ENCODE results near the gene FRMD7.
"Not testable (repeated sequence)": the region's sequence is repeated elsewhere in the genome, so short reads cannot be mapped to it uniquely, and the experiment has no call there.

Gene FRMD7

GRCh38 chrX:132115792-132116191 lies 12.0 kb downstream of the FRMD7 start:
- no peak for TF ChIP-seq ZNF274 (IDR thresholded peaks at IDR 0.05; ENCODE audit: low read depth, low read length)
- H3K4me3 ChIP-seq (ENCODE audit: low read length): no peak overlapping the region

GRCh38 chrX:132114607-132115006 lies 13.2 kb downstream of the FRMD7 start:
- H3K4me3 ChIP-seq (ENCODE audit: low read length): no peak overlapping the region
- TF ChIP-seq ZNF274 (IDR thresholded peaks at IDR 0.05; ENCODE audit: low read depth, low read length): no peak

- H3K4me3 ChIP-seq (ENCODE audit: low read length): no peak overlapping the region
- no peak for TF ChIP-seq ZNF274 (IDR thresholded peaks at IDR 0.05; ENCODE audit: low read depth, low read length)
Measured at GRCh38 chrX:132107291-132107690, 20.5 kb downstream of the FRMD7 start.

GRCh38 chrX:132101799-132102198 lies 26.0 kb downstream of the FRMD7 start:
- TF ChIP-seq ZNF274 (IDR thresholded peaks at IDR 0.05; ENCODE audit: low read depth, low read length): no peak
- no peak overlapping the region for H3K4me3 ChIP-seq (ENCODE audit: low read length)

- no peak overlapping the region for H3K4me3 ChIP-seq (ENCODE audit: low read length)
- TF ChIP-seq ZNF274 (IDR thresholded peaks at IDR 0.05; ENCODE audit: low read depth, low read length): no peak
Measured at GRCh38 chrX:132101206-132101605, 26.6 kb downstream of the FRMD7 start.

GRCh38 chrX:132098704-132099103 lies 29.1 kb downstream of the FRMD7 start:
- not testable (repeated sequence) for H3K4me3 ChIP-seq (ENCODE audit: low read length)

GRCh38 chrX:132094164-132094563 lies 33.7 kb downstream of the FRMD7 start:
- no peak overlapping the region for H3K4me3 ChIP-seq (ENCODE audit: low read length)
- no peak for TF ChIP-seq ZNF274 (IDR thresholded peaks at IDR 0.05; ENCODE audit: low read depth, low read length)

GRCh38 chrX:132093239-132093860 lies 34.5 kb downstream of the FRMD7 start:
- TF ChIP-seq ZNF274 (IDR thresholded peaks at IDR 0.05; ENCODE audit: low read depth, low read length): no peak
- H3K4me3 ChIP-seq (ENCODE audit: low read length): no peak overlapping the region

- no peak overlapping the region for H3K4me3 ChIP-seq (ENCODE audit: low read length)
- no peak for TF ChIP-seq ZNF274 (IDR thresholded peaks at IDR 0.05; ENCODE audit: low read depth, low read length)
Measured at GRCh38 chrX:132092439-132093065, 35.3 kb downstream of the FRMD7 start.

GRCh38 chrX:132090403-132091159 lies 37.2 kb downstream of the FRMD7 start:
- no peak for TF ChIP-seq ZNF274 (IDR thresholded peaks at IDR 0.05; ENCODE audit: low read depth, low read length)
- no peak overlapping the region for H3K4me3 ChIP-seq (ENCODE audit: low read length)

GRCh38 chrX:132088864-132089263 lies 39.0 kb downstream of the FRMD7 start:
- no peak overlapping the region for H3K4me3 ChIP-seq (ENCODE audit: low read length)
- TF ChIP-seq ZNF274 (IDR thresholded peaks at IDR 0.05; ENCODE audit: low read depth, low read length): no peak

- no peak for TF ChIP-seq ZNF274 (IDR thresholded peaks at IDR 0.05; ENCODE audit: low read depth, low read length)
- no peak overlapping the region for H3K4me3 ChIP-seq (ENCODE audit: low read length)
Measured at GRCh38 chrX:132086672-132087071, 41.1 kb downstream of the FRMD7 start.

GRCh38 chrX:132085786-132086185 lies 42.0 kb downstream of the FRMD7 start:
- TF ChIP-seq ZNF274 (IDR thresholded peaks at IDR 0.05; ENCODE audit: low read depth, low read length): no peak

GRCh38 chrX:132077912-132078311 lies 49.9 kb downstream of the FRMD7 start:
- H3K4me3 ChIP-seq (ENCODE audit: low read length): no peak overlapping the region
- TF ChIP-seq ZNF274 (IDR thresholded peaks at IDR 0.05; ENCODE audit: low read depth, low read length): no peak

More at GRCh38 chrX:132085786-132086185, 42.0 kb downstream of the FRMD7 start:
- H3K4me3 ChIP-seq (ENCODE audit: low read length): no peak overlapping the region

- no peak for TF ChIP-seq ZNF274 (IDR thresholded peaks at IDR 0.05; ENCODE audit: low read depth, low read length)
- no peak overlapping the region for H3K4me3 ChIP-seq (ENCODE audit: low read length)
Measured at GRCh38 chrX:132077414-132077813, 50.4 kb downstream of the FRMD7 start.

Data from GM08714 (cell line).